Kidney (tissue), 14 donors: Measurements from ENCODE around the gene ZNF827. TPM values are rescaled to one million over a fixed set of nuclear protein-coding genes. Genes with fewer than 3 reads are reported as not detected.

ENCODE experiments used
- DNase-seq, 5 donors: peaks; one replicate each; pipeline ENCODE4 v3.0.0-alpha.2; 2013 to 2020
- FAIRE-seq: peaks from 2 replicates; lab custom pipeline; 2012; peaks lifted over from hg19 to GRCh38; lab: Jason Lieb, UNC
- H3K27ac ChIP-seq, 2 donors: one replicate each; pipeline ENCODE4 v1.7.0; 2013; ENCODE audit warnings: low read depth in 2 of 2, low read length in 2 of 2, inconsistent platforms in 1 of 2
- H3K27me3 ChIP-seq: one replicate; pipeline ENCODE4 v1.7.1; 2013; ENCODE audit warnings: low read length, inconsistent platforms; ENCODE audit not compliant: control insufficient read depth, insufficient read depth
- H3K36me3 ChIP-seq, 3 donors: one replicate each; pipeline versions ENCODE4 v1.7.0 to v1.7.1; 2013; ENCODE audit warnings: low read length in 3 of 3, control low read depth in 1 of 3, inconsistent platforms in 1 of 3; ENCODE audit not compliant: insufficient read depth in 3 of 3, control insufficient read depth in 2 of 3
- H3K4me1 ChIP-seq, 3 donors: one replicate each; pipeline versions ENCODE4 v1.7.0 to v1.7.1; 2013; ENCODE audit warnings: low read length in 3 of 3, inconsistent platforms in 1 of 3, low read depth in 1 of 3; ENCODE audit not compliant: control insufficient read depth in 2 of 3, insufficient read depth in 2 of 3
- H3K4me3 ChIP-seq, 3 donors: one replicate each; pipeline versions ENCODE4 v1.7.0 to v1.8.1; 2013; ENCODE audit warnings: low read length in 3 of 3, control low read depth in 1 of 3, inconsistent platforms in 1 of 3
- H3K9ac ChIP-seq, 3 donors: one replicate each; pipeline versions ENCODE4 v1.7.0 to v1.7.1; 2013; ENCODE audit warnings: low read length in 3 of 3, control low read depth in 1 of 3, inconsistent platforms in 1 of 3
- H3K9me3 ChIP-seq, 3 donors: one replicate each; pipeline versions ENCODE4 v1.7.0 to v1.7.1; 2013; ENCODE audit warnings: low read length in 3 of 3, control low read depth in 1 of 3, inconsistent platforms in 1 of 3; ENCODE audit not compliant: control insufficient read depth in 2 of 3, insufficient read depth in 1 of 3
- intact Hi-C: fragments of 100-400 bp; cut with DNase I; formaldehyde crosslinking; loops from one replicate; pipeline ENCODE4 v1.11.1; 2022
- polyA plus RNA-seq: library from polyadenylated mRNA; stranded (reverse); fragments of 350-450 nt; fragmentation: Illumina TruSeq; extraction: RNeasy Lipid Tissue Mini Kit (QIAGEN cat#74804); gene quantifications from one replicate; pipeline ENCODE4 v1.2.3, GENCODE V29; 2014; ENCODE audit warnings: low read depth, low replicate concordance; ENCODE audit not compliant: insufficient read depth
- total RNA-seq: library from RNA; stranded (reverse); fragmentation: NEBNext Ultra II Directional; extraction: Animal tissue kit (Norgen Biotek cat#: 25700); gene quantifications from one replicate; pipeline ENCODE4 v1.2.1, GENCODE V29; 2021
- TF ChIP-seq, protein P1 (sequence below): IDR thresholded peaks from 3 replicates; pipeline ENCODE4 v1.5.1; 2012; ENCODE audit warnings: mild to moderate bottlenecking, moderate library complexity, borderline replicate concordance; ENCODE audit not compliant: insufficient read depth; ENCODE audit errors: extremely low read depth
- donor health status: control.
- donor health status: control.
- donor health status: control.
- donor health status: control.
- donor health status: control.
- donor health status: DM: yes; HTN: yes; CAD: no.
- donor health status: Normal renal cell carcinoma (clear cell type).

The ZNF827 gene
- total and polyA plus RNA-seq, 2 donors from 2014 or later = 3.5 to 22.6 TPM

DNA sequence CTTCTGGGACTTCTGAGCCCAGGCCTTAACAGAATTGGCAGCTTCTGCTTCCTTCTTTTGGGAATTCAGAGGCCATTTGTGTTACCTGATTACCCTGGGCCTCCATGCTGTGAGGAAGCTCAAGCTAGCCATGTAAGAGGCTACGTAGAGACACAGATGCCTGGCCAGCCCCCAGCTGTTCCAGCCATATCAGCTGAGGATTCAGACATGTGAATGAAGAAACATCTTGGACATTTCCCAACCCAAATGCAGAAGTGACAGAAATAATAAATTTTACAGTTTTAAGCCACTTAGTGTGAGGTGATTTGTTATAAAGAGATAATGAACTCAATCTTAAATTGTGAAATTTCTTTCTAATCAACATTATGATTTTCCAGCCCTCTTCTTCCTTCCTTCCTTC is 18.7 kb upstream of the ZNF827 start:
- Histone ChIP-seq H3K27ac (no peak overlapping the region), H3K27me3 (no peaks in the 10 kb centered on the region), H3K36me3 (no peaks in the 10 kb centered on the region), H3K4me1 (no peaks in the 10 kb centered on the region), H3K4me3 (no peak overlapping the region), H3K9me3 (no peaks in the 10 kb centered on the region), H3K9ac (no peak overlapping the region)
- DNase-seq = no peak
- no peak for FAIRE-seq
- intact Hi-C loops = no loop called here
- TF ChIP-seq, protein P1, sequence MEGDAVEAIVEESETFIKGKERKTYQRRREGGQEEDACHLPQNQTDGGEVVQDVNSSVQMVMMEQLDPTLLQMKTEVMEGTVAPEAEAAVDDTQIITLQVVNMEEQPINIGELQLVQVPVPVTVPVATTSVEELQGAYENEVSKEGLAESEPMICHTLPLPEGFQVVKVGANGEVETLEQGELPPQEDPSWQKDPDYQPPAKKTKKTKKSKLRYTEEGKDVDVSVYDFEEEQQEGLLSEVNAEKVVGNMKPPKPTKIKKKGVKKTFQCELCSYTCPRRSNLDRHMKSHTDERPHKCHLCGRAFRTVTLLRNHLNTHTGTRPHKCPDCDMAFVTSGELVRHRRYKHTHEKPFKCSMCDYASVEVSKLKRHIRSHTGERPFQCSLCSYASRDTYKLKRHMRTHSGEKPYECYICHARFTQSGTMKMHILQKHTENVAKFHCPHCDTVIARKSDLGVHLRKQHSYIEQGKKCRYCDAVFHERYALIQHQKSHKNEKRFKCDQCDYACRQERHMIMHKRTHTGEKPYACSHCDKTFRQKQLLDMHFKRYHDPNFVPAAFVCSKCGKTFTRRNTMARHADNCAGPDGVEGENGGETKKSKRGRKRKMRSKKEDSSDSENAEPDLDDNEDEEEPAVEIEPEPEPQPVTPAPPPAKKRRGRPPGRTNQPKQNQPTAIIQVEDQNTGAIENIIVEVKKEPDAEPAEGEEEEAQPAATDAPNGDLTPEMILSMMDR = no peak

DNA sequence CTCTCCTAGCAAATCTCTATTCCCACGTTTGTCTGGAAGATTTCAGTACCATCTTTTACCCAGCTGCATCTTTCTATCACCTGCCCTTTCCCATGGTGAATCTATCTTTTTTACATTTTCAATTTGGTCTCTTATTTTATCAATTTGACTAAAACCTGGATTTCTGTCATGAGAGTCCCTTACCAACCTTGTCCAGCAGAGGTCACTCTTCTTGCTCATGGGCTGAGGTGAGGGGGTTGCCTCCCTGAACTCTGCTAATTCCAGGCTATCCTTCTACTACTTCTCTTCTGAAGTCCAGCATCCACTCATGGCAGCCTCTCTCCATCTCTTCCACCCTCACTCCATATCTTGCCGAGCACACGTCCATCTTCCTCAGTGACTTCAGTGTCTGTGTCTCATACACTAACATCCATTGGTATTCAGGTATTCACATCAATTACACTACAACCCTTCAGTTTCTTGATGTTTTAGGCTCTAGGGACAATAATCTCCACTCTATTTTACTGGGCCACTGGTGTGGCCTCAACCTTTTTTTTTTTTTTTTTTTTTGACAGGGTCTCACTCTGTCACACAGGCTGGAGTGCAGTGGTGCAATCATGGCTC is 17.8 kb upstream of the ZNF827 start:
- H3K4me3 ChIP-seq = no peak overlapping the region
- no peak for FAIRE-seq

DNA sequence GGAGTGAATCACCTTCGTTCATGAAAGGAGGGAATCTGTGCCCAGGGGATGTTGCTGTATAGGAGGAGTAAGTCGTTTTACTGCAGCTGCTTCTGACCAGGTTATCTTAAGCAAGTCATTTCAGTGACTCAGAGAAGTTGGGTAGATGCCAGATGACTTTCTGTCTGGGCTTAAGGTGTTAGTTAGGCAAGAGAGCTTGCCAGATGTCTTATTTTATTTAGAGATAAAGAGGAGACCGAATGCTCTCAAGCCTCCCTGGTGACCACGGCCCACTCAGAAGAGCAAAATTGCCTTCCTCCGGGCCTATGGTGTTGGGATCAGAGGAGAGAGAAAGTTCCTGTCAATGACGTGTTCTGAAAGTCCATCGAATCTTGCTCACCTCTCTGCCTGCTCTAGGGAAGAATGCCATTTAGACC is 16.3 kb upstream of the ZNF827 start:
- Histone ChIP-seq H3K4me3 (no peak overlapping the region), H3K27me3 (no peaks in the 10 kb centered on the region), H3K9ac (no peak overlapping the region), H3K36me3 (no peaks in the 10 kb centered on the region), H3K27ac (no peak overlapping the region), H3K9me3 (no peaks in the 10 kb centered on the region), H3K4me1 (no peaks in the 10 kb centered on the region)
- no peak for DNase-seq
- no peak for FAIRE-seq
- intact Hi-C loops = no loop called here
- TF ChIP-seq, protein P1 = no peak

More for the DNA sequence above, 17.8 kb upstream of the ZNF827 start:
- DNase-seq = peak in 2 of 5 donors; percentile 40 to 60
- H3K27me3 ChIP-seq = no peaks in the 10 kb centered on the region
- no peaks in the 10 kb centered on the region for H3K36me3 ChIP-seq
- no peaks in the 10 kb centered on the region for H3K4me1 ChIP-seq
- H3K9ac ChIP-seq = no peak overlapping the region
- no peak overlapping the region for H3K27ac ChIP-seq
- intact Hi-C loops = no loop called here
- TF ChIP-seq, protein P1 = peak; percentile 60
- no peaks in the 10 kb centered on the region for H3K9me3 ChIP-seq

GRCh38 chr4:145951931-145952330 is 13.3 kb upstream of the ZNF827 start:
- Histone ChIP-seq H3K9ac (no peak overlapping the region), H3K27me3 (no peaks in the 10 kb centered on the region)

More at GRCh38 chr4:145951931-145952330, 13.3 kb upstream of the ZNF827 start:
- H3K4me3 ChIP-seq = no peak overlapping the region
- H3K9me3 ChIP-seq = no peaks in the 10 kb centered on the region
- H3K36me3 ChIP-seq = no peaks in the 10 kb centered on the region
- FAIRE-seq = no peak
- no peak overlapping the region for H3K27ac ChIP-seq
- TF ChIP-seq, protein P1 = no peak
- DNase-seq = peak in 1 of 5 donors; percentile 31
- no peaks in the 10 kb centered on the region for H3K4me1 ChIP-seq
- intact Hi-C loops = no loop called here
